HEK293 (cell line): ENCODE measurements around the gene YJU2.

Experiments used
- GLIS2 ChIP-seq: fragments of 450-650 bp; formaldehyde crosslinking; IDR thresholded peaks from 2 replicates; pipeline ENCODE4 v1.5.1; 2016; ENCODE audit warnings: missing biosample characterization, missing genetic modification characterization
- HIC1 ChIP-seq: fragments of 450-650 bp; formaldehyde crosslinking; IDR thresholded peaks from 2 replicates; pipeline ENCODE4 v1.5.1; 2016; ENCODE audit warnings: missing biosample characterization, missing genetic modification characterization
- PATZ1 ChIP-seq: fragments of 450-650 bp; formaldehyde crosslinking; IDR thresholded peaks from 2 replicates; pipeline ENCODE4 v1.5.1; 2016; ENCODE audit warnings: missing biosample characterization, missing genetic modification characterization
- REPIN1 ChIP-seq: fragments of 450-650 bp; formaldehyde crosslinking; IDR thresholded peaks from 2 replicates; pipeline ENCODE4 v1.5.1; 2017; ENCODE audit warnings: missing biosample characterization, missing genetic modification characterization, low read depth
- SCRT2 ChIP-seq: fragments of 450-650 bp; formaldehyde crosslinking; IDR thresholded peaks from 2 replicates; pipeline ENCODE4 v1.5.1; 2016; ENCODE audit warnings: missing biosample characterization, missing genetic modification characterization
- TSHZ1 ChIP-seq: fragments of 450-650 bp; formaldehyde crosslinking; IDR thresholded peaks from 2 replicates; pipeline ENCODE4 v1.5.1; 2016; ENCODE audit warnings: missing biosample characterization, missing genetic modification characterization, borderline replicate concordance
- ZBTB7A ChIP-seq: fragments of 450-650 bp; formaldehyde crosslinking; IDR thresholded peaks from 2 replicates; pipeline ENCODE4 v1.5.1; 2016; ENCODE audit warnings: low read depth, missing biosample characterization, missing genetic modification characterization
- ZNF121 ChIP-seq: fragments of 450-650 bp; formaldehyde crosslinking; IDR thresholded peaks from 2 replicates; pipeline ENCODE4 v1.5.1; 2016; ENCODE audit warnings: missing biosample characterization, missing genetic modification characterization
- ZNF140 ChIP-seq: fragments of 450-650 bp; formaldehyde crosslinking; IDR thresholded peaks from 2 replicates; pipeline ENCODE4 v1.5.1; 2016; ENCODE audit warnings: missing biosample characterization, missing genetic modification characterization
- ZNF146 ChIP-seq: fragments of 450-650 bp; formaldehyde crosslinking; IDR thresholded peaks from 2 replicates; pipeline ENCODE4 v1.5.1; 2016; ENCODE audit warnings: missing biosample characterization, missing genetic modification characterization
- ZNF155 ChIP-seq: fragments of 450-650 bp; formaldehyde crosslinking; IDR thresholded peaks from 2 replicates; pipeline ENCODE4 v1.5.1; 2016; ENCODE audit warnings: missing biosample characterization, missing genetic modification characterization
- ZNF221 ChIP-seq: fragments of 450-650 bp; formaldehyde crosslinking; IDR thresholded peaks from 2 replicates; pipeline ENCODE4 v1.5.1; 2017; ENCODE audit warnings: missing biosample characterization, missing genetic modification characterization, borderline replicate concordance
- ZNF311 ChIP-seq: fragments of 450-650 bp; formaldehyde crosslinking; IDR thresholded peaks from 2 replicates; pipeline ENCODE4 v1.5.1; 2017; ENCODE audit warnings: missing biosample characterization, missing genetic modification characterization, borderline replicate concordance
- ZNF324 ChIP-seq: fragments of 450-650 bp; formaldehyde crosslinking; IDR thresholded peaks from 2 replicates; pipeline ENCODE4 v1.5.1; 2016; ENCODE audit warnings: missing biosample characterization, missing genetic modification characterization
- ZNF416 ChIP-seq: fragments of 450-650 bp; formaldehyde crosslinking; IDR thresholded peaks from 2 replicates; pipeline ENCODE4 v1.5.1; 2016; ENCODE audit warnings: missing biosample characterization, missing genetic modification characterization
- ZNF544 ChIP-seq: fragments of 450-650 bp; formaldehyde crosslinking; IDR thresholded peaks from 2 replicates; pipeline ENCODE4 v1.5.0; 2017; ENCODE audit warnings: missing biosample characterization, missing genetic modification characterization
- ZNF610 ChIP-seq: fragments of 450-650 bp; formaldehyde crosslinking; IDR thresholded peaks from 2 replicates; pipeline ENCODE4 v1.5.1; 2016; ENCODE audit warnings: missing biosample characterization, missing genetic modification characterization, borderline replicate concordance
- ZNF621 ChIP-seq: fragments of 450-650 bp; formaldehyde crosslinking; IDR thresholded peaks from 2 replicates; pipeline ENCODE4 v1.5.1; 2017; ENCODE audit warnings: missing biosample characterization, missing genetic modification characterization
- ZNF768 ChIP-seq: fragments of 450-650 bp; formaldehyde crosslinking; IDR thresholded peaks from 2 replicates; pipeline ENCODE4 v1.5.1; 2018; ENCODE audit warnings: missing biosample characterization, mild to moderate bottlenecking, missing genetic modification characterization
- ZSCAN23 ChIP-seq: fragments of 450-650 bp; formaldehyde crosslinking; IDR thresholded peaks from 2 replicates; pipeline ENCODE4 v1.5.1; 2016; ENCODE audit warnings: missing biosample characterization, missing genetic modification characterization
- TF ChIP-seq, protein P1 (sequence below): fragments of 450-650 bp; formaldehyde crosslinking; conservative IDR thresholded peaks from 2 replicates; pipeline ENCODE4 v1.5.1; 2016; ENCODE audit warnings: low read depth, missing biosample characterization, missing genetic modification characterization
- TF ChIP-seq, protein P2 (sequence below): sonication (generic); formaldehyde crosslinking; IDR thresholded peaks from 2 replicates; pipeline ENCODE4 v1.8.1; 2022; ENCODE audit warnings: mild to moderate bottlenecking, moderate library complexity, missing genetic modification reagents
- TF ChIP-seq, protein P3 (sequence below): fragments of 450-650 bp; formaldehyde crosslinking; IDR thresholded peaks from 2 replicates; pipeline ENCODE4 v1.5.1; 2016; ENCODE audit warnings: missing biosample characterization, missing genetic modification characterization

The YJU2 gene

DNA sequence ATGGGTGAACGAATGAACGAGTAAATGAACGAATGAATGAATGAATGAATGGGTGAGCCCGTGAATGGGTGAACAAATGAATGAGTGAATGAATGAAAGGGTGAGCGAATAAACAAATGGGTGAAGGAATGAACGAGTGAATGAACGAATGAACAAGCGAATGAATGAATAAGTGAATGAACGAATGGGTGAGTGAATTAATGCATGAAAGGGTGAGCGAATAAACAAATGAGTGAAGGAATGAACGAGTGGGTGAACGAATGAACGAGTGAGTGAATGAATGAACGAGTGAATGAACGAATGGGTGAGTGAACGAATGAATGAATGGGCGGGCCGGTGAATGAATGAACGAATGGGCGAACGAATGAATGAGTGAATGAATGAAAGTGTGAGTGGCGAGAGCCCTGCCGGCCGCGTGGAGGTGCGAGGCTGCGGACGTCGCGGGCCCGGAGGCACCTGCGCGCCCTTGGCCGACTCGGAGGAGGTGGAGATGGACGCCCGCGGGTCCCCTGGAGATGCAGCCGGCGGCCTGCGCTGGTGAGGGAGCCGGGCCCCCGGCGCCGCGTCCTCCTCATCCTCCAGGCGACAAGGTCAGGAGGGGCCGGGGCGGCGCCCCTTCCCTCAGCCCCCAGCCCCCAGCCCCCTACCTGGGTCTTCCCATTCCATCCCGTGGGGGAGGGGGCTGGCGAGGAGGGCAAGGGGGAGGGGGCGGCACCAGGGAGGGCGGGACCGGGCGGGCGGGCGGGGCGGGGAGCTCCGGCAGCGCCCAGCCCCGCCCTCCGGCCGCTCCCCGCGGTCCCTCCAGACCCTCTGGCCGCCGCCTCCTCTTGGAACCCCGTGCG lies 49.0 kb upstream of the YJU2 start (continued):
- TF ChIP-seq PATZ1 (tag by site-specific recombination) (0 out of 2 replicates have a peak, but pooled peaks have one; percentile 12), ZNF146 (tag by site-specific recombination) (no peak), HIC1 (tag by site-specific recombination) (no peak), ZNF121 (no peak), ZSCAN23 (tag by site-specific recombination) (no peak), TSHZ1 (tag by site-specific recombination) (no peak), ZNF621 (tag by site-specific recombination) (no peak), SCRT2 (tag by site-specific recombination) (no peak), ZBTB7A (tag by site-specific recombination) (0 out of 2 replicates have a peak, but pooled peaks have one; percentile 58), ZNF324 (peak; percentile 83; the same call in 1 of the 2 replicates), ZNF768 (tag by site-specific recombination) (no peak), ZNF221 (tag by site-specific recombination) (no peak), ZNF311 (tag by site-specific recombination) (no peak), ZNF610 (tag by site-specific recombination) (no peak), ZNF544 (no peak), ZNF416 (no peak), GLIS2 (no peak), REPIN1 (tag by site-specific recombination) (no peak), ZNF155 (tag by site-specific recombination) (no peak; the same call in 1 of the 2 replicates), ZNF140 (tag by site-specific recombination) (no peak)
- TF ChIP-seq, protein P1, sequence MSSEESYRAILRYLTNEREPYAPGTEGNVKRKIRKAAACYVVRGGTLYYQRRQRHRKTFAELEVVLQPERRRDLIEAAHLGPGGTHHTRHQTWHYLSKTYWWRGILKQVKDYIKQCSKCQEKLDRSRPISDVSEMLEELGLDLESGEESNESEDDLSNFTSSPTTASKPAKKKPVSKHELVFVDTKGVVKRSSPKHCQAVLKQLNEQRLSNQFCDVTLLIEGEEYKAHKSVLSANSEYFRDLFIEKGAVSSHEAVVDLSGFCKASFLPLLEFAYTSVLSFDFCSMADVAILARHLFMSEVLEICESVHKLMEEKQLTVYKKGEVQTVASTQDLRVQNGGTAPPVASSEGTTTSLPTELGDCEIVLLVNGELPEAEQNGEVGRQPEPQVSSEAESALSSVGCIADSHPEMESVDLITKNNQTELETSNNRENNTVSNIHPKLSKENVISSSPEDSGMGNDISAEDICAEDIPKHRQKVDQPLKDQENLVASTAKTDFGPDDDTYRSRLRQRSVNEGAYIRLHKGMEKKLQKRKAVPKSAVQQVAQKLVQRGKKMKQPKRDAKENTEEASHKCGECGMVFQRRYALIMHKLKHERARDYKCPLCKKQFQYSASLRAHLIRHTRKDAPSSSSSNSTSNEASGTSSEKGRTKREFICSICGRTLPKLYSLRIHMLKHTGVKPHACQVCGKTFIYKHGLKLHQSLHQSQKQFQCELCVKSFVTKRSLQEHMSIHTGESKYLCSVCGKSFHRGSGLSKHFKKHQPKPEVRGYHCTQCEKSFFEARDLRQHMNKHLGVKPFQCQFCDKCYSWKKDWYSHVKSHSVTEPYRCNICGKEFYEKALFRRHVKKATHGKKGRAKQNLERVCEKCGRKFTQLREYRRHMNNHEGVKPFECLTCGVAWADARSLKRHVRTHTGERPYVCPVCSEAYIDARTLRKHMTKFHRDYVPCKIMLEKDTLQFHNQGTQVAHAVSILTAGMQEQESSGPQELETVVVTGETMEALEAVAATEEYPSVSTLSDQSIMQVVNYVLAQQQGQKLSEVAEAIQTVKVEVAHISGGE (tag by site-specific recombination) = no peak
- TF ChIP-seq, protein P2, sequence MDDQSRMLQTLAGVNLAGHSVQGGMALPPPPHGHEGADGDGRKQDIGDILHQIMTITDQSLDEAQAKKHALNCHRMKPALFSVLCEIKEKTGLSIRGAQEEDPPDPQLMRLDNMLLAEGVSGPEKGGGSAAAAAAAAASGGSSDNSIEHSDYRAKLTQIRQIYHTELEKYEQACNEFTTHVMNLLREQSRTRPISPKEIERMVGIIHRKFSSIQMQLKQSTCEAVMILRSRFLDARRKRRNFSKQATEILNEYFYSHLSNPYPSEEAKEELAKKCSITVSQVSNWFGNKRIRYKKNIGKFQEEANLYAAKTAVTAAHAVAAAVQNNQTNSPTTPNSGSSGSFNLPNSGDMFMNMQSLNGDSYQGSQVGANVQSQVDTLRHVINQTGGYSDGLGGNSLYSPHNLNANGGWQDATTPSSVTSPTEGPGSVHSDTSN (CRISPR knock-in tag) = no peak
- TF ChIP-seq, protein P3, sequence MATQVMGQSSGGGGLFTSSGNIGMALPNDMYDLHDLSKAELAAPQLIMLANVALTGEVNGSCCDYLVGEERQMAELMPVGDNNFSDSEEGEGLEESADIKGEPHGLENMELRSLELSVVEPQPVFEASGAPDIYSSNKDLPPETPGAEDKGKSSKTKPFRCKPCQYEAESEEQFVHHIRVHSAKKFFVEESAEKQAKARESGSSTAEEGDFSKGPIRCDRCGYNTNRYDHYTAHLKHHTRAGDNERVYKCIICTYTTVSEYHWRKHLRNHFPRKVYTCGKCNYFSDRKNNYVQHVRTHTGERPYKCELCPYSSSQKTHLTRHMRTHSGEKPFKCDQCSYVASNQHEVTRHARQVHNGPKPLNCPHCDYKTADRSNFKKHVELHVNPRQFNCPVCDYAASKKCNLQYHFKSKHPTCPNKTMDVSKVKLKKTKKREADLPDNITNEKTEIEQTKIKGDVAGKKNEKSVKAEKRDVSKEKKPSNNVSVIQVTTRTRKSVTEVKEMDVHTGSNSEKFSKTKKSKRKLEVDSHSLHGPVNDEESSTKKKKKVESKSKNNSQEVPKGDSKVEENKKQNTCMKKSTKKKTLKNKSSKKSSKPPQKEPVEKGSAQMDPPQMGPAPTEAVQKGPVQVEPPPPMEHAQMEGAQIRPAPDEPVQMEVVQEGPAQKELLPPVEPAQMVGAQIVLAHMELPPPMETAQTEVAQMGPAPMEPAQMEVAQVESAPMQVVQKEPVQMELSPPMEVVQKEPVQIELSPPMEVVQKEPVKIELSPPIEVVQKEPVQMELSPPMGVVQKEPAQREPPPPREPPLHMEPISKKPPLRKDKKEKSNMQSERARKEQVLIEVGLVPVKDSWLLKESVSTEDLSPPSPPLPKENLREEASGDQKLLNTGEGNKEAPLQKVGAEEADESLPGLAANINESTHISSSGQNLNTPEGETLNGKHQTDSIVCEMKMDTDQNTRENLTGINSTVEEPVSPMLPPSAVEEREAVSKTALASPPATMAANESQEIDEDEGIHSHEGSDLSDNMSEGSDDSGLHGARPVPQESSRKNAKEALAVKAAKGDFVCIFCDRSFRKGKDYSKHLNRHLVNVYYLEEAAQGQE = no peak
